SHP77 treated with DMSO at 0.1 percent for 48 hours (cell line): ENCODE data around the gene CTBP2.
"Not testable (repeated sequence)": the region's sequence is repeated elsewhere in the genome, so short reads cannot be mapped to it uniquely, and the experiment has no call there.

ENCODE experiments used
- DNase-seq: peaks from one replicate; lab custom pipeline; 2025; lab: John Stamatoyannopoulos, UW

Gene CTBP2

GRCh38 chr10:125158601-125159485, 1.5 kb downstream of the CTBP2 start:
- no peak for DNase-seq

- DNase-seq = no peak
These were observed 2.1 kb downstream of the CTBP2 start for GRCh38 chr10:125158275-125158600.

GRCh38 chr10:125157505-125157904, 2.9 kb downstream of the CTBP2 start:
- DNase-seq = no peak

GRCh38 chr10:125156739-125157480, 3.5 kb downstream of the CTBP2 start:
- no peak for DNase-seq

- DNase-seq = no peak
These were observed 4.2 kb downstream of the CTBP2 start for GRCh38 chr10:125156196-125156595.

GRCh38 chr10:125155101-125155500, 5.3 kb downstream of the CTBP2 start:
- no peak for DNase-seq

GRCh38 chr10:125154529-125154928, 5.8 kb downstream of the CTBP2 start:
- DNase-seq = no peak

GRCh38 chr10:125153703-125154490, 6.5 kb downstream of the CTBP2 start:
- no peak for DNase-seq

GRCh38 chr10:125152450-125153368, 7.7 kb downstream of the CTBP2 start:
- DNase-seq = no peak

GRCh38 chr10:125151553-125152449, 8.6 kb downstream of the CTBP2 start:
- DNase-seq = no peak

- DNase-seq = no peak
These were observed 9.2 kb downstream of the CTBP2 start for GRCh38 chr10:125151170-125151552.

- not testable (repeated sequence) for DNase-seq
These were observed 9.8 kb downstream of the CTBP2 start for GRCh38 chr10:125150376-125151083.

GRCh38 chr10:125149680-125150047, 10.7 kb downstream of the CTBP2 start:
- no peak for DNase-seq

GRCh38 chr10:125149036-125149679, 11.2 kb downstream of the CTBP2 start:
- DNase-seq = no peak

GRCh38 chr10:125148528-125148927, 11.8 kb downstream of the CTBP2 start:
- DNase-seq = no peak

- DNase-seq = no peak
These were observed 12.4 kb downstream of the CTBP2 start for GRCh38 chr10:125147971-125148439.

GRCh38 chr10:125146791-125147579, 13.4 kb downstream of the CTBP2 start:
- DNase-seq = peak; percentile 88

GRCh38 chr10:125145636-125146035, 14.7 kb downstream of the CTBP2 start:
- no peak for DNase-seq
